GM12878 (cell line): ENCODE results near the gene TOM1L2. TPM values are rescaled to one million over a fixed set of nuclear protein-coding genes. Genes with fewer than 3 reads are reported as not detected.

Experiments used
- ATAC-seq: fragments of 200-7000 bp; cut with Tn5 transposase; 3 replicates; pipeline ENCODE4 v1.9.1; 2020; ENCODE audit warnings: mild to moderate bottlenecking, moderate library complexity
- BruUV-seq: library from RNA; stranded (reverse); fragments of 400-500 nt; replicated peaks from 2 replicates; lab custom pipeline; 2021; lab: Mats Ljungman, UMichigan
- CTCF ChIA-PET: fragments of 300-600 bp; sonication (Branson Sonifier 250); formaldehyde crosslinking; extraction: SDS; loops from one replicate; lab custom pipeline; 2021; ENCODE audit warnings: inconsistent platforms; lab: Yijun Ruan, JAX
- POLR2A ChIA-PET: fragments of 350-600 bp; formaldehyde crosslinking; extraction: SDS; loops from one replicate; lab custom pipeline; 2021; ENCODE audit warnings: inconsistent platforms; lab: Charles Lee
- RAD21 ChIA-PET: fragments of 300-600 bp; sonication (Branson Sonifier 250); formaldehyde crosslinking; loops from one replicate; lab custom pipeline; 2023; ENCODE audit warnings: antibody characterized with exemption; ENCODE audit not compliant: unreplicated experiment; lab: Charles Lee
- SMC1A ChIA-PET: fragments of 300-600 bp; sonication (Branson Sonifier 250); formaldehyde crosslinking; loops from one replicate; lab custom pipeline; 2023; ENCODE audit not compliant: unreplicated experiment, uncharacterized antibody; lab: Charles Lee
- DNase-seq: peaks from one replicate; pipeline ENCODE4 v3.0.0-alpha.2; 2011; ENCODE audit warnings: low read depth, low spot score
- FAIRE-seq: peaks from 3 replicates; lab custom pipeline; 2011; peaks lifted over from hg19 to GRCh38; lab: Jason Lieb, UNC
- H2AFZ ChIP-seq: 2 replicates; pipeline ENCODE4 v1.6.0; 2011; ENCODE audit warnings: low read depth, low read length, control low read depth; ENCODE audit not compliant: control insufficient read depth
- H3K27ac ChIP-seq: 2 replicates; pipeline ENCODE4 v1.5.1; 2011; ENCODE audit warnings: control low read depth; ENCODE audit not compliant: control insufficient read depth, insufficient read depth
- H3K27me3 ChIP-seq, 2 experiments: replicated peaks in 1 of 2; 2 replicates each; pipeline versions ENCODE4 v1.6.0 to v1.6.1; 2011; ENCODE audit warnings: low read length in 1 of 2; ENCODE audit not compliant: control insufficient read depth in 2 of 2, insufficient read depth in 2 of 2
- H3K36me3 ChIP-seq, 2 experiments: 2 replicates each; pipeline ENCODE4 v1.5.1; 2011; ENCODE audit warnings: low read length in 1 of 2; ENCODE audit not compliant: control insufficient read depth in 2 of 2, insufficient read depth in 2 of 2
- H3K4me1 ChIP-seq: 2 replicates; pipeline ENCODE4 v1.6.1; 2011; ENCODE audit warnings: mild to moderate bottlenecking, low read length, moderate library complexity, mixed read lengths; ENCODE audit not compliant: control insufficient read depth, insufficient read depth
- H3K4me2 ChIP-seq: 2 replicates; pipeline ENCODE4 v1.6.0; 2011; ENCODE audit warnings: control low read depth; ENCODE audit not compliant: control insufficient read depth, insufficient read depth
- H3K4me3 ChIP-seq: fragments of 200-600 bp; sonication (generic); 2 replicates; pipeline ENCODE4 v1.5.1; 2016
- H3K79me2 ChIP-seq: 2 replicates; pipeline ENCODE4 v1.6.0; 2011; ENCODE audit warnings: low read length; ENCODE audit not compliant: control insufficient read depth, insufficient read depth
- H3K9ac ChIP-seq: 2 replicates; pipeline ENCODE4 v1.8.0; 2011; ENCODE audit warnings: low read length, control low read depth, mixed read lengths; ENCODE audit not compliant: control insufficient read depth, insufficient read depth
- H3K9me3 ChIP-seq: replicated peaks from 3 replicates; pipeline ENCODE4 v1.5.1; 2011; ENCODE audit warnings: mild to moderate bottlenecking, low read length; ENCODE audit not compliant: control insufficient read depth, insufficient read depth
- H4K20me1 ChIP-seq: 2 replicates; pipeline ENCODE4 v1.6.0; 2011; ENCODE audit not compliant: control insufficient read depth, insufficient read depth
- CREB1 ChIP-seq: IDR thresholded peaks from 2 replicates; pipeline ENCODE4 v1.6.1; 2012; ENCODE audit warnings: low read depth, mild to moderate bottlenecking, inconsistent platforms
- CREM ChIP-seq: IDR thresholded peaks from 2 replicates; pipeline ENCODE4 v1.6.1; 2014; ENCODE audit warnings: antibody characterized with exemption, low read depth
- HDAC6 ChIP-seq: fragments of 200-600 bp; sonication (generic); IDR thresholded peaks from one replicate; pipeline ENCODE4 v1.8.0; 2017; ENCODE audit warnings: antibody characterized with exemption; ENCODE audit not compliant: unreplicated experiment
- IKZF1 ChIP-seq: fragments of 450-650 bp; conservative IDR thresholded peaks from 2 replicates; pipeline ENCODE4 v1.6.1; 2017; ENCODE audit warnings: antibody characterized with exemption, mild to moderate bottlenecking
- KDM1A ChIP-seq: fragments of 200-600 bp; sonication (generic); IDR thresholded peaks from 2 replicates; pipeline ENCODE4 v1.6.1; 2016; ENCODE audit warnings: borderline replicate concordance
- RELA ChIP-seq: fragments of 450-650 bp; IDR thresholded peaks from 2 replicates; pipeline ENCODE4 v1.8.0; 2014; ENCODE audit warnings: borderline replicate concordance; ENCODE audit not compliant: partially characterized antibody
- RFX5 ChIP-seq: IDR thresholded peaks from 2 replicates; pipeline ENCODE4 v1.6.1; 2011; ENCODE audit warnings: low read depth, low read length, improper control_type of control experiment
- YY1 ChIP-seq: IDR thresholded peaks from 2 replicates; pipeline ENCODE4 v1.6.1; 2011; ENCODE audit warnings: low read depth, mild to moderate bottlenecking, low read length
- WGBS: methylation state at CpG from one replicate; pipeline ENCODE4 v1.1.6; 2016; ENCODE audit warnings: low lambda C conversion rate; ENCODE audit not compliant: insufficient replicate concordance, insufficient coverage; ENCODE audit errors: missing lambda C conversion rate; 5-methylcytosine and 5-hydroxymethylcytosine counted together
- in situ Hi-C: fragments of 300-500 bp; cut with MboI; formaldehyde crosslinking; loops from 9 replicates; pipeline ENCODE4 v1.14.3; 2018; ENCODE audit warnings: mixed read lengths
- intact Hi-C: fragments of 100-400 bp; cut with micrococcal nuclease; formaldehyde crosslinking; loops from one replicate; pipeline ENCODE4 v1.14.2; 2022; ENCODE audit not compliant: unreplicated experiment
- polyA plus RNA-seq, 11 experiments: library from polyadenylated mRNA; depleted of rRNA in 4 of 11; unstranded in 6 of 11; stranded (reverse) in 5 of 11; fragments of >200 nt; fragmentation: Nextera tagmentation in 4 of 11; fragmentation: Illumina TruSeq in 1 of 11; extraction: Ambion mirVana in 4 of 11; extraction: Trizol in 1 of 11; gene quantifications; 1 replicate in 1 of 11; 2 replicates in 10 of 11; pipeline versions ENCODE4 v1.2.1 to v1.2.3, GENCODE V29; 2011 to 2016; ENCODE audit warnings: inconsistent platforms in 2 of 11, missing spikeins in 2 of 11, low read depth in 1 of 11
- total RNA-seq, 4 experiments: library from RNA; depleted of rRNA in 3 of 4; stranded (reverse); fragments of >200 nt in 3 of 4; fragmentation: Illumina TruSeq in 1 of 4; extraction: Trizol in 1 of 4; gene quantifications; 2 replicates each; pipeline versions ENCODE4 v1.2.1 to v1.2.3, GENCODE V29; 2013 to 2021
- TF ChIP-seq, protein P1 (sequence below): fragments of 450-650 bp; IDR thresholded peaks from 2 replicates; pipeline ENCODE4 v1.6.1; 2017; ENCODE audit warnings: mild to moderate bottlenecking
- TF ChIP-seq, protein P2 (sequence below): IDR thresholded peaks from 2 replicates; pipeline ENCODE4 v1.6.1; 2011; ENCODE audit warnings: borderline replicate concordance, low read depth, mild to moderate bottlenecking, moderate library complexity, mixed read lengths, low read length; ENCODE audit not compliant: insufficient read depth; ENCODE audit errors: extremely low read length
- TF ChIP-seq, protein P3 (sequence below): fragments of 450-650 bp; IDR thresholded peaks from 2 replicates; pipeline ENCODE4 v1.6.1; 2014; ENCODE audit warnings: mild to moderate bottlenecking
- TF ChIP-seq, protein P4 (sequence below): fragments of 450-650 bp; IDR thresholded peaks from 2 replicates; pipeline ENCODE4 v1.6.1; 2016; ENCODE audit warnings: mild to moderate bottlenecking

The TOM1L2 gene
- total and polyA plus RNA-seq, 10 of the 15 experiments (the other 5 are each of a cell fraction or from before 2014, with no cell fraction given): 0.19 to 19.2 (median 8.1) TPM

DNA sequence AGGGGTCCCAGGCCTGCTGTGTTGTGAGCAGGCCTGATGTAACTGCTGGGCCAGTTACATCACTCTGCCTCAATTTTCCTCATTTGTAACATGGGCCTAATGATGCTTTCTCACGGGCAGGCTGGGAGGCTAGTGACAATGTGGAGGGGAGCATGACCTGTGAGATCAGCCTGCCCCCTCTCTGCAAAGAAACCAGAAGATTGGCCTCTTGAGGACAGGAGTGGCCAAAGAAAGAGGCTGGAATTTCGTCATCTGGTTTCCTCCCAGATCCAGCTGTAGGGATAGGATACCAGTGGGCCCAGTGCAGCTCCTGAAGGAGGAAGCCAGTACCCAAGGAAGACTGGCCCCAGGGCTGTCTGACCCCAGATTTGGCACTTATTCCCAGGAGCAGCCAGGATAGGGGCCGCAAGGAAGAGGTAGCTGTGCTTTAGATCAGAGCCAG, 134.8 kb downstream of the TOM1L2 start:
- no peaks in the 10 kb centered on the region for H3K9me3 ChIP-seq
- TSS peak; percentile 74 for BruUV-seq
- CTCF ChIA-PET: interaction anchor here (0.7 to 2.0 kb wide), 5 partner anchors 12 to 155 kb away, joined by 3 to 11 read pairs (median 3); no protein-coding TSS in a partner anchor
- TF ChIP-seq RELA: no peak
- TF ChIP-seq YY1: no peak
- TF ChIP-seq, protein P1, sequence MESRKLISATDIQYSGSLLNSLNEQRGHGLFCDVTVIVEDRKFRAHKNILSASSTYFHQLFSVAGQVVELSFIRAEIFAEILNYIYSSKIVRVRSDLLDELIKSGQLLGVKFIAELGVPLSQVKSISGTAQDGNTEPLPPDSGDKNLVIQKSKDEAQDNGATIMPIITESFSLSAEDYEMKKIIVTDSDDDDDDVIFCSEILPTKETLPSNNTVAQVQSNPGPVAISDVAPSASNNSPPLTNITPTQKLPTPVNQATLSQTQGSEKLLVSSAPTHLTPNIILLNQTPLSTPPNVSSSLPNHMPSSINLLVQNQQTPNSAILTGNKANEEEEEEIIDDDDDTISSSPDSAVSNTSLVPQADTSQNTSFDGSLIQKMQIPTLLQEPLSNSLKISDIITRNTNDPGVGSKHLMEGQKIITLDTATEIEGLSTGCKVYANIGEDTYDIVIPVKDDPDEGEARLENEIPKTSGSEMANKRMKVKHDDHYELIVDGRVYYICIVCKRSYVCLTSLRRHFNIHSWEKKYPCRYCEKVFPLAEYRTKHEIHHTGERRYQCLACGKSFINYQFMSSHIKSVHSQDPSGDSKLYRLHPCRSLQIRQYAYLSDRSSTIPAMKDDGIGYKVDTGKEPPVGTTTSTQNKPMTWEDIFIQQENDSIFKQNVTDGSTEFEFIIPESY: no peak
- TF ChIP-seq, protein P2, sequence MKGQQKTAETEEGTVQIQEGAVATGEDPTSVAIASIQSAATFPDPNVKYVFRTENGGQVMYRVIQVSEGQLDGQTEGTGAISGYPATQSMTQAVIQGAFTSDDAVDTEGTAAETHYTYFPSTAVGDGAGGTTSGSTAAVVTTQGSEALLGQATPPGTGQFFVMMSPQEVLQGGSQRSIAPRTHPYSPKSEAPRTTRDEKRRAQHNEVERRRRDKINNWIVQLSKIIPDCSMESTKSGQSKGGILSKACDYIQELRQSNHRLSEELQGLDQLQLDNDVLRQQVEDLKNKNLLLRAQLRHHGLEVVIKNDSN: no peak
- TF ChIP-seq IKZF1: no peak
- TF ChIP-seq, protein P3, sequence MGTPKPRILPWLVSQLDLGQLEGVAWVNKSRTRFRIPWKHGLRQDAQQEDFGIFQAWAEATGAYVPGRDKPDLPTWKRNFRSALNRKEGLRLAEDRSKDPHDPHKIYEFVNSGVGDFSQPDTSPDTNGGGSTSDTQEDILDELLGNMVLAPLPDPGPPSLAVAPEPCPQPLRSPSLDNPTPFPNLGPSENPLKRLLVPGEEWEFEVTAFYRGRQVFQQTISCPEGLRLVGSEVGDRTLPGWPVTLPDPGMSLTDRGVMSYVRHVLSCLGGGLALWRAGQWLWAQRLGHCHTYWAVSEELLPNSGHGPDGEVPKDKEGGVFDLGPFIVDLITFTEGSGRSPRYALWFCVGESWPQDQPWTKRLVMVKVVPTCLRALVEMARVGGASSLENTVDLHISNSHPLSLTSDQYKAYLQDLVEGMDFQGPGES: no peak
- TF ChIP-seq KDM1A: no peak
- no peak for TF ChIP-seq HDAC6
- TF ChIP-seq RFX5: no peak
- TF ChIP-seq CREB1: no peak
- TF ChIP-seq, protein P4, sequence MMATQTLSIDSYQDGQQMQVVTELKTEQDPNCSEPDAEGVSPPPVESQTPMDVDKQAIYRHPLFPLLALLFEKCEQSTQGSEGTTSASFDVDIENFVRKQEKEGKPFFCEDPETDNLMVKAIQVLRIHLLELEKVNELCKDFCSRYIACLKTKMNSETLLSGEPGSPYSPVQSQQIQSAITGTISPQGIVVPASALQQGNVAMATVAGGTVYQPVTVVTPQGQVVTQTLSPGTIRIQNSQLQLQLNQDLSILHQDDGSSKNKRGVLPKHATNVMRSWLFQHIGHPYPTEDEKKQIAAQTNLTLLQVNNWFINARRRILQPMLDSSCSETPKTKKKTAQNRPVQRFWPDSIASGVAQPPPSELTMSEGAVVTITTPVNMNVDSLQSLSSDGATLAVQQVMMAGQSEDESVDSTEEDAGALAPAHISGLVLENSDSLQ: no peak
- no peak for TF ChIP-seq CREM
- SMC1A ChIA-PET: interaction anchor here (1.2 to 6.2 kb wide), 4 partner anchors 12 to 26 kb away, joined by 3 to 46 read pairs (median 18); no protein-coding TSS in a partner anchor
- WGBS: 65% methylated on average over 3 of the region's 3 CpGs
- H3K36me3 ChIP-seq: no peaks in the 10 kb centered on the region
- peak overlapping the region; percentile 99 for H3K4me2 ChIP-seq
- H3K27ac ChIP-seq: no peak overlapping the region
- POLR2A ChIA-PET: interaction anchor here (0.7 to 8.0 kb wide), 7 partner anchors 12 to 154 kb away, joined by 3 to 163 read pairs (median 6); partner anchors contain the start of genes DRC3 and TOM1L2
- H2AFZ ChIP-seq: no peak overlapping the region
- no peak for FAIRE-seq
- no peak overlapping the region; the same call in 1 of the 2 replicates for H3K9ac ChIP-seq
- ATAC-seq: no peak
- RAD21 ChIA-PET: interaction anchor here (0.9 to 7.0 kb wide), 5 partner anchors 10 to 154 kb away, joined by 3 to 105 read pairs (median 5); no protein-coding TSS in a partner anchor
- H3K79me2 ChIP-seq: peaks cover 15% of the 10 kb centered on the region
- peaks cover 50% of the 10 kb centered on the region for H3K4me1 ChIP-seq
- no peak for DNase-seq
- intact Hi-C loops: loop anchor here (5.0 to 10.0 kb wide), 2 partner anchors 145 to 853 kb away; no protein-coding TSS in a partner anchor
- no peaks in the 10 kb centered on the region for H4K20me1 ChIP-seq
- no peak overlapping the region for H3K4me3 ChIP-seq
- no peaks in the 10 kb centered on the region for H3K27me3 ChIP-seq
- in situ Hi-C loops: no loop called here
